GM20431 (cell line): ENCODE data around the gene LIPM.

Experiments used
- in situ Hi-C: fragments of 300-500 bp; cut with MseI, MboI; formaldehyde crosslinking; loops from one replicate; pipeline ENCODE4 v1.15.0; 2020; ENCODE audit warnings: low sequenced_read_pairs; ENCODE audit not compliant: unreplicated experiment

The LIPM gene

GRCh38 chr10:88800152-88801125 lies 2.1 kb upstream of the LIPM start:
- in situ Hi-C loops = loop anchor here (25.0 kb wide), 1 partner anchor 238 kb away; no protein-coding TSS in a partner anchor

GRCh38 chr10:88803641-88804040 lies 1.1 kb downstream of the LIPM start:
- in situ Hi-C loops = loop anchor here (25.0 kb wide), 1 partner anchor 241 kb away; no protein-coding TSS in a partner anchor

- in situ Hi-C loops = loop anchor here (25.0 kb wide), 1 partner anchor 242 kb away; no protein-coding TSS in a partner anchor
Measured at GRCh38 chr10:88804083-88804812, 1.7 kb downstream of the LIPM start.

GRCh38 chr10:88805361-88805760 lies 2.8 kb downstream of the LIPM start:
- in situ Hi-C loops = loop anchor here (25.0 kb wide), 1 partner anchor 243 kb away; no protein-coding TSS in a partner anchor

- in situ Hi-C loops = loop anchor here (25.0 kb wide), 1 partner anchor 244 kb away; no protein-coding TSS in a partner anchor
Measured at GRCh38 chr10:88805924-88806323, 3.4 kb downstream of the LIPM start.

GRCh38 chr10:88809621-88810020 lies 7.1 kb downstream of the LIPM start:
- in situ Hi-C loops = loop anchor here (25.0 kb wide), 1 partner anchor 247 kb away; no protein-coding TSS in a partner anchor

GRCh38 chr10:88810196-88810961 lies 7.8 kb downstream of the LIPM start:
- in situ Hi-C loops = loop anchor here (25.0 kb wide), 1 partner anchor 248 kb away; no protein-coding TSS in a partner anchor

GRCh38 chr10:88813200-88813599 lies 10.7 kb downstream of the LIPM start:
- in situ Hi-C loops = loop anchor here (25.0 kb wide), 1 partner anchor 251 kb away; no protein-coding TSS in a partner anchor

- in situ Hi-C loops = loop anchor here (25.0 kb wide), 1 partner anchor 257 kb away; no protein-coding TSS in a partner anchor
Measured at GRCh38 chr10:88819290-88819689, 16.8 kb downstream of the LIPM start.

- in situ Hi-C loops = loop anchor here (25.0 kb wide), 1 partner anchor 259 kb away; no protein-coding TSS in a partner anchor
Measured at GRCh38 chr10:88820748-88821401, 18.3 kb downstream of the LIPM start.

- in situ Hi-C loops = no loop called here
Measured at GRCh38 chr10:88826388-88826787, 23.9 kb downstream of the LIPM start.

GRCh38 chr10:88827671-88828070 lies 25.1 kb downstream of the LIPM start:
- in situ Hi-C loops = no loop called here

- in situ Hi-C loops = no loop called here
Measured at GRCh38 chr10:88828310-88828709, 25.8 kb downstream of the LIPM start.

GRCh38 chr10:88830643-88831268 lies 28.2 kb downstream of the LIPM start:
- in situ Hi-C loops = loop anchor here (10.0 kb wide), 1 partner anchor 94 kb away; no protein-coding TSS in a partner anchor

GRCh38 chr10:88831709-88832108 lies 29.2 kb downstream of the LIPM start:
- in situ Hi-C loops = loop anchor here (10.0 kb wide), 1 partner anchor 93 kb away; no protein-coding TSS in a partner anchor

GRCh38 chr10:88832376-88832775 lies 29.8 kb downstream of the LIPM start:
- in situ Hi-C loops = loop anchor here (10.0 kb wide), 1 partner anchor 92 kb away; no protein-coding TSS in a partner anchor

GRCh38 chr10:88833156-88833555 lies 30.6 kb downstream of the LIPM start:
- in situ Hi-C loops = loop anchor here (10.0 kb wide), 1 partner anchor 92 kb away; no protein-coding TSS in a partner anchor

GRCh38 chr10:88833723-88834122 lies 31.2 kb downstream of the LIPM start:
- in situ Hi-C loops = loop anchor here (10.0 kb wide), 1 partner anchor 91 kb away; no protein-coding TSS in a partner anchor
